Measurements from ENCODE around the gene SMIM41. TPM values are rescaled to one million over a fixed set of nuclear protein-coding genes. Genes with fewer than 3 reads are reported as not detected.

SMIM41 gene
- total RNA-seq, 4 donors from 2014 or later, result not detected

- no peak for ATAC-seq
- peaks cover 37 to 64% of the 10 kb centered on the region in 2 donors for H3K4me1 ChIP-seq
These were observed 41.1 kb upstream of the SMIM41 start for GRCh38 chr12:52038447-52038846.

GRCh38 chr12:52041035-52041434 lies 38.5 kb upstream of the SMIM41 start:
- intact Hi-C loops (cut with DNase I; ENCODE audit: low total_unique reads), result loop anchor here (5.0 kb wide), 1 partner anchor 1006 kb away; no protein-coding TSS in a partner anchor
- peaks cover 46 to 53% of the 10 kb centered on the region in 2 donors for H3K4me1 ChIP-seq

More at GRCh38 chr12:52038447-52038846, 41.1 kb upstream of the SMIM41 start:
- Histone ChIP-seq H3K36me3 (no peaks in the 10 kb centered on the region), H3K27ac (peak overlapping the region; percentile 88 to 95 (median 90)), H3K27me3 (no peaks in the 10 kb centered on the region), H3K9me3 (no peaks in the 10 kb centered on the region), H3K4me3 (peak overlapping the region in 2 of 4 donors; percentile 66 to 95)
- intact Hi-C loops (cut with DNase I; ENCODE audit: low total_unique reads) (no loop called here), in situ Hi-C loops (cut with MboI; ENCODE audit: low sequenced_read_pairs in 4 of 4) (no loop called here)
- no peak for DNase-seq
- TF ChIP-seq CTCF (IDR thresholded peaks at IDR 0.05 in 4 of 5, conservative IDR thresholded peaks at IDR 0.05 in 1 of 5) (no peak), POLR2A (IDR thresholded peaks at IDR 0.05) (peak in 1 of 2 donors; percentile 57)

GRCh38 chr12:52041695-52042123 lies 37.8 kb upstream of the SMIM41 start:
- TF ChIP-seq CTCF (IDR thresholded peaks at IDR 0.05 in 4 of 5, conservative IDR thresholded peaks at IDR 0.05 in 1 of 5), result no peak
- TF ChIP-seq POLR2A (IDR thresholded peaks at IDR 0.05), result no peak
- Histone ChIP-seq H3K27me3 (no peaks in the 10 kb centered on the region), H3K4me3 (no peak overlapping the region), H3K4me1 (peaks cover 46 to 51% of the 10 kb centered on the region in 2 donors), H3K9me3 (no peaks in the 10 kb centered on the region), H3K27ac (peak overlapping the region; percentile 90 to 98 (median 94)), H3K36me3 (no peaks in the 10 kb centered on the region)
- intact Hi-C loops (cut with DNase I; ENCODE audit: low total_unique reads), result loop anchor here (5.0 kb wide), 1 partner anchor 1006 kb away; no protein-coding TSS in a partner anchor
- ATAC-seq, result no peak
- DNase-seq, result no peak
- in situ Hi-C loops (cut with MboI; ENCODE audit: low sequenced_read_pairs in 4 of 4), result no loop called here

More at GRCh38 chr12:52041035-52041434, 38.5 kb upstream of the SMIM41 start:
- no peaks in the 10 kb centered on the region for H3K36me3 ChIP-seq
- in situ Hi-C loops (cut with MboI; ENCODE audit: low sequenced_read_pairs in 4 of 4), result no loop called here
- no peaks in the 10 kb centered on the region for H3K27me3 ChIP-seq
- ATAC-seq (no peak), DNase-seq (no peak)
- peak overlapping the region; percentile 90 to 98 (median 94) for H3K27ac ChIP-seq
- TF ChIP-seq POLR2A (IDR thresholded peaks at IDR 0.05) (no peak), CTCF (IDR thresholded peaks at IDR 0.05 in 4 of 5, conservative IDR thresholded peaks at IDR 0.05 in 1 of 5) (no peak)
- H3K4me3 ChIP-seq, result no peak overlapping the region
- H3K9me3 ChIP-seq, result no peaks in the 10 kb centered on the region

- Histone ChIP-seq H3K9me3 (no peaks in the 10 kb centered on the region), H3K4me1 (peaks cover 57 to 59% of the 10 kb centered on the region in 2 donors), H3K27ac (peak overlapping the region; percentile 90 to 98 (median 94)), H3K27me3 (no peaks in the 10 kb centered on the region), H3K36me3 (no peaks in the 10 kb centered on the region), H3K4me3 (no peak overlapping the region)
- peak; percentile 68 to 88 for DNase-seq
- in situ Hi-C loops (cut with MboI; ENCODE audit: low sequenced_read_pairs in 4 of 4) (no loop called here), intact Hi-C loops (cut with DNase I; ENCODE audit: low total_unique reads) (loop anchor here (5.0 kb wide), 1 partner anchor 1004 kb away; no protein-coding TSS in a partner anchor)
- TF ChIP-seq CTCF (IDR thresholded peaks at IDR 0.05 in 4 of 5, conservative IDR thresholded peaks at IDR 0.05 in 1 of 5), result no peak
- peak in 1 of 2 donors; percentile 12 for TF ChIP-seq POLR2A (IDR thresholded peaks at IDR 0.05)
- ATAC-seq, result peak; percentile 46 to 56
These were observed 36.7 kb upstream of the SMIM41 start for GRCh38 chr12:52042706-52043385.
